ENCODE data around the gene FAM210B. TPM values are rescaled to one million over a fixed set of nuclear protein-coding genes. Genes with fewer than 3 reads are reported as not detected.

FAM210B gene
- total and polyA plus RNA-seq, 9 of the 15 experiments (the other 6 are each of a cell fraction or from before 2014, with no cell fraction given) = 12.1 to 87.3 (median 47.6) TPM

- TF ChIP-seq, protein P1, sequence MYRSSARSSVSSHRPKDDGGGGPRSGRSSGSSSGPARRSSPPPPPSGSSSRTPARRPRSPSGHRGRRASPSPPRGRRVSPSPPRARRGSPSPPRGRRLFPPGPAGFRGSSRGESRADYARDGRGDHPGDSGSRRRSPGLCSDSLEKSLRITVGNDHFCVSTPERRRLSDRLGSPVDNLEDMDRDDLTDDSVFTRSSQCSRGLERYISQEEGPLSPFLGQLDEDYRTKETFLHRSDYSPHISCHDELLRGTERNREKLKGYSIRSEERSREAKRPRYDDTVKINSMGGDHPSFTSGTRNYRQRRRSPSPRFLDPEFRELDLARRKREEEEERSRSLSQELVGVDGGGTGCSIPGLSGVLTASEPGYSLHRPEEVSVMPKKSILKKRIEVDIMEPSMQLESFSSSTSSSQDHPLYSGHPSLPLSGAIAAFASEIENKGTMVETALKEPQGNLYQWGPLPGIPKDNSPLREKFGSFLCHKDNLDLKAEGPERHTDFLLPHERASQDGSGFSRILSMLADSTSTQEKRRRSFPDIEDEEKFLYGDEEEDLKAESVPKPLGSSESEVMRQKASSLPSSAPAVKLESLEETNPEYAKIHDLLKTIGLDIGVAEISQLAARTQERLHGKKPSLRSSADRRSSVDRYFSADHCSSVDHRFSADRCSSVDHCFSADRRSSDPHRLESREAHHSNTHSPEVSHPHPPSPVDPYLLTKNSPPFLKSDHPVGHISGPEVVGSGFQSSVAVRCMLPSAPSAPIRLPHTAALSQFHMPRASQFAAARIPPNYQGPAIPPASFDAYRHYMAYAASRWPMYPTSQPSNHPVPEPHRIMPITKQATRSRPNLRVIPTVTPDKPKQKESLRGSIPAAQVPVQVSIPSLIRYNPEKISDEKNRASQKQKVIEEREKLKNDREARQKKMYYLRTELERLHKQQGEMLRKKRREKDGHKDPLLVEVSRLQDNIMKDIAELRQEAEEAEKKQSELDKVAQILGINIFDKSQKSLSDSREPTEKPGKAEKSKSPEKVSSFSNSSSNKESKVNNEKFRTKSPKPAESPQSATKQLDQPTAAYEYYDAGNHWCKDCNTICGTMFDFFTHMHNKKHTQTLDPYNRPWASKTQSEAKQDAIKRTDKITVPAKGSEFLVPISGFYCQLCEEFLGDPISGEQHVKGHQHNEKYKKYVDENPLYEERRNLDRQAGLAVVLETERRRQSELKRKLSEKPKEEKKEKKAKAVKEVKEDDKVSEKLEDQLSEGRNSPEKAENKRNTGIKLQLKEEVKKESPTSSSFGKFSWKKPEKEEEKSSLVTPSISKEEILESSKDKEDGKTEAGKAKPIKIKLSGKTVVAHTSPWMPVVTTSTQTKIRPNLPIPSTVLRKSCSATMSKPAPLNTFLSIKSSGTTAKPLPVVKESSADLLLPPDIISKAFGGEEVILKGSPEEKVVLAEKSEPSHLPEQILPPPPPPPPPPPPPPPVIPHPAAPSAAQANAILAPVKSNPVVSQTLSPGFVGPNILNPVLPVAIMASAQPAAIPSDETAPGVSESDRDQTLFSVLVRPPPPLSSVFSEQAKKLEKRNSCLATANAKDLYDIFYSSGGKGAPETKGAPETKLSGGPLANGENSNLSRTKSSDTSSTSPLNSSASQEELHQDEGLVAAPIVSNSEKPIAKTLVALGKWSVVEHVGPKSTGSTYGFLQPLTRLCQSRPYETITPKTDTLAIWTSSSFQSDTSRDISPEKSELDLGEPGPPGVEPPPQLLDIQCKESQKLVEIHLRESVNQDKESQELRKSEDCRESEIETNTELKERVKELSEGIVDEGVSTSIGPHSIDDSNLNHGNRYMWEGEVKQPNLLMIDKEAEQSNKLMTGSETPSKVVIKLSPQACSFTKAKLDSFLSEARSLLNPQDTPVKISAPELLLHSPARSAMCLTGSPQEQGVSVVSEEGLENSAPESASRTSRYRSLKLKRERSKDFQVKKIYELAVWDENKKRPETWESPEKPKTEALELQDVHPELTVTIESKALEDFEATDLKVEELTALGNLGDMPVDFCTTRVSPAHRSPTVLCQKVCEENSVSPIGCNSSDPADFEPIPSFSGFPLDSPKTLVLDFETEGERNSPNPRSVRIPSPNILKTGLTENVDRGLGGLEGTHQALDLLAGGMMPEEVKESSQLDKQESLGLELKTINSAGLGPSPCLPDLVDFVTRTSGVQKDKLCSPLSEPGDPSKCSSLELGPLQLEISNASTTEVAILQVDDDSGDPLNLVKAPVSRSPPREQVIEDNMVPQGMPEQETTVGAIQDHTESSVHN (IDR thresholded peaks at IDR 0.05; ENCODE audit: borderline replicate concordance in 1 of 2, low read depth in 1 of 2) = no peak
- no peak for TF ChIP-seq ZNF507 (tag; conservative IDR thresholded peaks at IDR 0.05)
- no peak for TF ChIP-seq CREBBP (IDR thresholded peaks at IDR 0.05; ENCODE audit: low read depth, low read length)
- peak; percentile 62; the same call in 1 of the 2 replicates for TF ChIP-seq ZNF311 (CRISPR knock-in tag; IDR thresholded peaks at IDR 0.05)
- no peak for TF ChIP-seq THRAP3 (IDR thresholded peaks at IDR 0.05; ENCODE audit: borderline replicate concordance)
- TF ChIP-seq, protein P2, sequence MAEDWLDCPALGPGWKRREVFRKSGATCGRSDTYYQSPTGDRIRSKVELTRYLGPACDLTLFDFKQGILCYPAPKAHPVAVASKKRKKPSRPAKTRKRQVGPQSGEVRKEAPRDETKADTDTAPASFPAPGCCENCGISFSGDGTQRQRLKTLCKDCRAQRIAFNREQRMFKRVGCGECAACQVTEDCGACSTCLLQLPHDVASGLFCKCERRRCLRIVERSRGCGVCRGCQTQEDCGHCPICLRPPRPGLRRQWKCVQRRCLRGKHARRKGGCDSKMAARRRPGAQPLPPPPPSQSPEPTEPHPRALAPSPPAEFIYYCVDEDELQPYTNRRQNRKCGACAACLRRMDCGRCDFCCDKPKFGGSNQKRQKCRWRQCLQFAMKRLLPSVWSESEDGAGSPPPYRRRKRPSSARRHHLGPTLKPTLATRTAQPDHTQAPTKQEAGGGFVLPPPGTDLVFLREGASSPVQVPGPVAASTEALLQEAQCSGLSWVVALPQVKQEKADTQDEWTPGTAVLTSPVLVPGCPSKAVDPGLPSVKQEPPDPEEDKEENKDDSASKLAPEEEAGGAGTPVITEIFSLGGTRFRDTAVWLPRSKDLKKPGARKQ (CRISPR knock-in tag; IDR thresholded peaks at IDR 0.05) = no peak
- TF ChIP-seq ETS1 (conservative IDR thresholded peaks at IDR 0.05; ENCODE audit: control insufficient read depth, low read depth, low read length) = peak; percentile 81; the same call in 1 of the 2 replicates
- no peak for TF ChIP-seq NFATC3 (IDR thresholded peaks at IDR 0.05)
- peak; percentile 66 for TF ChIP-seq NR2C1 (IDR thresholded peaks at IDR 0.05)
- TF ChIP-seq NR2C1 (tag; IDR thresholded peaks at IDR 0.05) = peak; percentile 68
- peak; percentile 78; the same call in 1 of the 2 replicates for TF ChIP-seq KLF1 (tag; IDR thresholded peaks at IDR 0.05)
- 0 out of 2 replicates have a peak, but pooled peaks have one; percentile 20 for TF ChIP-seq ZFX (CRISPR knock-in tag; IDR thresholded peaks at IDR 0.05)
- no peak for TF ChIP-seq RFX1 (IDR thresholded peaks at IDR 0.05)
- TF ChIP-seq KDM2B (CRISPR knock-in tag; IDR thresholded peaks at IDR 0.05) = no peak
- peak in 1 of 2 experiments; percentile 90; a peak in 2 of 4 replicates for TF ChIP-seq TBL1XR1 (IDR thresholded peaks at IDR 0.05; ENCODE audit: low read length in 2 of 2)
- TF ChIP-seq HDAC8 (tag; IDR thresholded peaks at IDR 0.05) = no peak
- TF ChIP-seq FOXJ2 (tag; IDR thresholded peaks at IDR 0.05) = peak; percentile 51; the same call in 1 of the 2 replicates
Observed at GRCh38 chr20:56362833-56363413, 4.1 kb downstream of the FAM210B start (continued).
